Astrocyte (in vitro differentiated cells and primary cell): ENCODE measurements around the gene PPP2R3B.

Source experiments
- CTCF ChIP-seq: IDR thresholded peaks from 2 replicates; pipeline ENCODE4 v1.5.1; 2011; ENCODE audit warnings: low read depth, mild to moderate bottlenecking, inconsistent platforms, low read length, moderate library complexity; ENCODE audit not compliant: insufficient read depth
- EZH2 ChIP-seq: IDR thresholded peaks from 2 replicates; pipeline ENCODE4 v1.6.1; 2012; ENCODE audit warnings: mild to moderate bottlenecking, low read length, inconsistent platforms; ENCODE audit not compliant: insufficient read depth

GRCh38 chrX:370963-371745 lies 15.6 kb downstream of the PPP2R3B start:
- no peak for TF ChIP-seq CTCF
- TF ChIP-seq EZH2, result no peak
